GM12873 (cell line): Measurements from ENCODE around the gene PAK1IP1.

Experiments used
- CTCF ChIP-seq: IDR thresholded peaks from 2 replicates; pipeline ENCODE4 v1.5.1; 2012; ENCODE audit warnings: low read depth, mild to moderate bottlenecking, moderate library complexity, low read length, control low read depth; ENCODE audit not compliant: insufficient read depth; ENCODE audit errors: missing control alignments

Gene PAK1IP1

GRCh38 chr6:10719296-10719963 lies 24.7 kb downstream of the PAK1IP1 start:
- TF ChIP-seq CTCF, result no peak

- TF ChIP-seq CTCF, result no peak
These were observed 25.1 kb downstream of the PAK1IP1 start for GRCh38 chr6:10719964-10720264.

DNA sequence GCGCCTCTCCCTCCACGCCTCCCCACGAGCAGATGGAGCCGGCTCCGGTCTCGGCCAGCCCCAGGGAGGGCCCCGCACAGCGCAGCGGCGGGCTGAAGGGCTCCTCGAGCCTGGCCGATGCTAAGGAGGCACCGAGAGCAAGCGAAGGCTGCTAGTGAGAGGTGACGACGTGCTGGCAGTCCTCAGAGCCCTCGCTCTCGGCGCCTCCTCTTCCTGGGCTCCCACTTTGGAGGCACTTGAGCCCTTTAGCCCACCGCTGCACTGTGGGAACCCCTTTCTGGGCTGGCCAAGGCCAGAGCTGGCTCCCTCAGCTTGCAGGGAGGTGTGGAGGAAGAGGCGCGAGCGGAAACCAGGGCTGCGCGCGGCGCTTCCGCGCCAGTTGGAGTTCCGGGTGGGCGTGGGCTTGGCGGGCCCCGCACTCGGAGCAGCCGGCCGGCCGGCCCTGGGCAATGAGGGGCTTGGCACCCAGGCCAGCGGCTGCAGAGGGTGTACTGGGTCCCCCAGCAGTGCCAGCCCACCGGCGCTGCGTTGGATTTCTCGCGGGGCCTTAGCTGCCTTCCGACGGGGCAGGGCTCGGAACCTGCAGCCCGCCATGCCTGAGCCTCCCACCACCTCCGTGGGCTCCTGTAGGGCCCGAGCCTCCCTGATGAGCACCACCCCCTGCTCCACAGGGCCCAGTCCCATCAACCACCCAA lies 25.6 kb downstream of the PAK1IP1 start:
- TF ChIP-seq CTCF, result no peak

DNA sequence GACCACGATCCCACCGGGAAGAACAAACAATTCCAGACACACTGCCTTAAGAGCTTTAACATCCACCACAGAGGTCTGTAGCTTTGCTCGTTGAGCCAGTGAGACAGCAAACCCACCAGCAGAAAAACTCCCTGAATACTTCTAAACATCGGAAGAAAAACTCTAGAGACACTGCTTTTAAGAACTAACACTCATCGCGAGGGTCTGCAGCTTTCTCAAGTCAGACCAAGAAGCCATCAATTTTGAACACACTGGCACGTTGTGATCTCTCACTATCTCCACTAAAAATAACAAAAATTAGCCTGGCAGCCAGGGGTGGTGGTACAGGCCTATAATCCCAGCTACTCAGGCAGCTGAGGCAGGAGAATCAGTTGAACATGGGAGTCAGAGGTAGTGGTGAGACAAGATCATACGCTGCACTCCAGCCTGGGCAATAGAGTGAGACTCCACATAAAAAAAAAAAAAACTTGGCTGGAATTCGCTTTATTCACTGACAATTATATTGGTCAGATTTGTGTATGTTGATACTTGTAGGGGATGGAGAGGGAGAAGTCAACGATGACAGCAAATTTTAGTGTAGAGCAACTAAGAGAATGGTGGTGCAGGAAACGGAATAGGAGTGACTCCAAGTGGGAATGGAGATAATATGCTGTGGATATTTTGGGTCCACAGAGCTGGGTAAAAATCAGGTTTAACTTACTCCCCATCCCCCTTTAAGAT lies 27.2 kb downstream of the PAK1IP1 start:
- no peak for TF ChIP-seq CTCF

- TF ChIP-seq CTCF, result no peak
These were observed 27.7 kb downstream of the PAK1IP1 start for GRCh38 chr6:10722570-10722819.

- no peak for TF ChIP-seq CTCF
These were observed 28.2 kb downstream of the PAK1IP1 start, which contains the start of gene TMEM14C for GRCh38 chr6:10722820-10723566. Gene TMEM14C, plus strand, starts transcription at chr6:10723070. Its CDS starts 1,544 bp downstream, at chr6:10724614.

GRCh38 chr6:10723567-10723881 lies 28.8 kb downstream of the PAK1IP1 start:
- TF ChIP-seq CTCF, result no peak
